HL-60 (cell line): ENCODE results near the gene FTCD.

Experiments used
- DNase-seq, 2 experiments: peaks; one replicate each; pipeline ENCODE4 v3.0.0-alpha.2; 2010 to 2020; ENCODE audit warnings: low read depth in 1 of 2, low spot score in 1 of 2
- H3K27ac ChIP-seq: fragments of 250-450 bp; sonication (Bioruptor Pico); replicated peaks from 2 replicates; pipeline ENCODE4 v1.5.1; 2020; ENCODE audit warnings: mild to moderate bottlenecking, moderate library complexity
- H3K27me3 ChIP-seq: fragments of 250-450 bp; sonication (Bioruptor Pico); 2 replicates; pipeline ENCODE4 v1.5.1; 2021; ENCODE audit warnings: mild to moderate bottlenecking, moderate library complexity; ENCODE audit not compliant: insufficient read depth, poor library complexity, severe bottlenecking
- H3K4me3 ChIP-seq: replicated peaks from 2 replicates; pipeline ENCODE4 v1.5.1; 2011; ENCODE audit warnings: mild to moderate bottlenecking, control low read depth, low read length; ENCODE audit not compliant: insufficient read depth
- GABPA ChIP-seq: IDR thresholded peaks from 2 replicates; pipeline ENCODE4 v1.6.1; 2012; ENCODE audit warnings: low read depth
- POLR2AphosphoS5 ChIP-seq: IDR thresholded peaks from 2 replicates; pipeline ENCODE4 v1.6.1; 2012; ENCODE audit warnings: low read depth
- SPI1 ChIP-seq: IDR thresholded peaks from 2 replicates; pipeline ENCODE4 v1.6.1; 2012; ENCODE audit warnings: low read depth, mild to moderate bottlenecking, borderline replicate concordance
- TF ChIP-seq, protein P1 (sequence below): IDR thresholded peaks from 2 replicates; pipeline ENCODE4 v1.6.1; 2012; ENCODE audit warnings: low read depth; ENCODE audit not compliant: insufficient replicate concordance
- TF ChIP-seq, protein P2 (sequence below): IDR thresholded peaks from one replicate; pipeline ENCODE4 v1.5.1; 2011; ENCODE audit warnings: low read length, control low read depth, inconsistent platforms; ENCODE audit not compliant: insufficient read depth

The FTCD gene

DNA sequence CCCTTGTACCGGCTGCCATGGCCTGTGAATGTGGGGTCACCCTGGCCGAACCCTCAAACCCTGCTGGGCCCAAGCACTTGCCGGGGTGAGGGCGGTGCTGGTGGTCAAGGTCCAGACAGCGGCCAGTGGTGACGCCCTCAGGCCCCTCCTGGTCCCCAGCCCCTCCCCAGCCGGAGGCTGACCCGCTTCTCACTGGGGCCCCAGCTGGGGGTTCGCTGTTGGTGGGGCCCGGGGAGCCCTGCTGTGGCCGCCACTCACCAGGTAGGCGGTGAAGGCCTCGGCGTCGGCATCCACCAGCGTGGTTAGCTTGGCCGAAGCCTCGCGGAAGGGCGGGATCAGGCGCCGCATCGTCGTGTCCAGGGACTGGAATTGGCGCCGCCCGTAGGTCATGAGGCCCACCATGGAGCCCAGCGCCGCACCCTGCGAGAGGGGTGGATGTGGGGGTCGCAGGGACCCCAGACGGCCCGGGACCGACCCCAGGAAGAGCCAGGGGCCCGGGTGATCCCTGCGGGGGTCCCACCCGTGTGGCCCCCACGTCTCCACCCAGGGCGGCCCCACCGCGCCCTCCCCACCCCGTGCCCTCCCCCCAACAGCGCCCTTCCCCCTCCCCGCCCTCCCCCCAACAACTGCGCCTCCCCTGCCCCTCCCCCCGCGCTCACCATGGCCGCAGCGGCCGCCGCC lies 10.1 kb downstream of the FTCD start:
- H3K27me3 ChIP-seq = no peaks in the 10 kb centered on the region
- TF ChIP-seq SPI1 = no peak
- TF ChIP-seq, protein P1, sequence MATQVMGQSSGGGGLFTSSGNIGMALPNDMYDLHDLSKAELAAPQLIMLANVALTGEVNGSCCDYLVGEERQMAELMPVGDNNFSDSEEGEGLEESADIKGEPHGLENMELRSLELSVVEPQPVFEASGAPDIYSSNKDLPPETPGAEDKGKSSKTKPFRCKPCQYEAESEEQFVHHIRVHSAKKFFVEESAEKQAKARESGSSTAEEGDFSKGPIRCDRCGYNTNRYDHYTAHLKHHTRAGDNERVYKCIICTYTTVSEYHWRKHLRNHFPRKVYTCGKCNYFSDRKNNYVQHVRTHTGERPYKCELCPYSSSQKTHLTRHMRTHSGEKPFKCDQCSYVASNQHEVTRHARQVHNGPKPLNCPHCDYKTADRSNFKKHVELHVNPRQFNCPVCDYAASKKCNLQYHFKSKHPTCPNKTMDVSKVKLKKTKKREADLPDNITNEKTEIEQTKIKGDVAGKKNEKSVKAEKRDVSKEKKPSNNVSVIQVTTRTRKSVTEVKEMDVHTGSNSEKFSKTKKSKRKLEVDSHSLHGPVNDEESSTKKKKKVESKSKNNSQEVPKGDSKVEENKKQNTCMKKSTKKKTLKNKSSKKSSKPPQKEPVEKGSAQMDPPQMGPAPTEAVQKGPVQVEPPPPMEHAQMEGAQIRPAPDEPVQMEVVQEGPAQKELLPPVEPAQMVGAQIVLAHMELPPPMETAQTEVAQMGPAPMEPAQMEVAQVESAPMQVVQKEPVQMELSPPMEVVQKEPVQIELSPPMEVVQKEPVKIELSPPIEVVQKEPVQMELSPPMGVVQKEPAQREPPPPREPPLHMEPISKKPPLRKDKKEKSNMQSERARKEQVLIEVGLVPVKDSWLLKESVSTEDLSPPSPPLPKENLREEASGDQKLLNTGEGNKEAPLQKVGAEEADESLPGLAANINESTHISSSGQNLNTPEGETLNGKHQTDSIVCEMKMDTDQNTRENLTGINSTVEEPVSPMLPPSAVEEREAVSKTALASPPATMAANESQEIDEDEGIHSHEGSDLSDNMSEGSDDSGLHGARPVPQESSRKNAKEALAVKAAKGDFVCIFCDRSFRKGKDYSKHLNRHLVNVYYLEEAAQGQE = no peak
- H3K4me3 ChIP-seq = no peak overlapping the region
- no peak overlapping the region for H3K27ac ChIP-seq
- DNase-seq = no peak

DNA sequence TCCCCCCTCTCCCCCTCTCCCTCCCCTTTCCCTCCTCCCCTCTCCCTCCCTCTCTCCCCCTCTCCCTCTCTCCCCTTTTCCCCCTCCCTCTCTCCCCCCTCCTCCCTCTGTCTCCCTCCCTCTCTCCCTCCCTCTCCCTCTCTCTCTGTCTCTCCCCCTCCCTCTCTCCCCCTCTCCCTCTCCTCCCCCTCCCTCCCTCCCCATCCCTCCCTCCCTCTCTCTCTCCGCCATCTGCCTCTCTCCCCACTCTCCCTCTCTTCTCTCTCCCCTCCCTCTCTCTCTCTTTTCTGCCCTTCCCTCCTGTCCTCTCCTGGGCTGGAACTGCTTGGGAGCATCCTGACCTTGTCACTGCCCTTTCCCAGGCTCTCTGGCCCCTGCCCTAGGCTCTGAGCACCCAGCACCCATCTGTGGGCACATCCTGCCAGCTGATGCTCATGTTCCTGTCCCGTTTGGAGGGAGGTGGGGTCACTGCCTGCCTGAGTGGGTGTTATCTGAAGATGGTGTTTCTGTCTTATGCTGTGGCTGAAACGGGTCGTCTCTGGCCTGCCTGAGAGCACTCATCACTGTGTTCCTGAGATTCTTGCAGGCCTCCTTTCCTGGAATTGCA lies 10.8 kb downstream of the FTCD start:
- H3K27me3 ChIP-seq = no peaks in the 10 kb centered on the region
- DNase-seq = no peak
- TF ChIP-seq, protein P1 = no peak
- H3K27ac ChIP-seq = no peak overlapping the region
- H3K4me3 ChIP-seq = no peak overlapping the region

DNA sequence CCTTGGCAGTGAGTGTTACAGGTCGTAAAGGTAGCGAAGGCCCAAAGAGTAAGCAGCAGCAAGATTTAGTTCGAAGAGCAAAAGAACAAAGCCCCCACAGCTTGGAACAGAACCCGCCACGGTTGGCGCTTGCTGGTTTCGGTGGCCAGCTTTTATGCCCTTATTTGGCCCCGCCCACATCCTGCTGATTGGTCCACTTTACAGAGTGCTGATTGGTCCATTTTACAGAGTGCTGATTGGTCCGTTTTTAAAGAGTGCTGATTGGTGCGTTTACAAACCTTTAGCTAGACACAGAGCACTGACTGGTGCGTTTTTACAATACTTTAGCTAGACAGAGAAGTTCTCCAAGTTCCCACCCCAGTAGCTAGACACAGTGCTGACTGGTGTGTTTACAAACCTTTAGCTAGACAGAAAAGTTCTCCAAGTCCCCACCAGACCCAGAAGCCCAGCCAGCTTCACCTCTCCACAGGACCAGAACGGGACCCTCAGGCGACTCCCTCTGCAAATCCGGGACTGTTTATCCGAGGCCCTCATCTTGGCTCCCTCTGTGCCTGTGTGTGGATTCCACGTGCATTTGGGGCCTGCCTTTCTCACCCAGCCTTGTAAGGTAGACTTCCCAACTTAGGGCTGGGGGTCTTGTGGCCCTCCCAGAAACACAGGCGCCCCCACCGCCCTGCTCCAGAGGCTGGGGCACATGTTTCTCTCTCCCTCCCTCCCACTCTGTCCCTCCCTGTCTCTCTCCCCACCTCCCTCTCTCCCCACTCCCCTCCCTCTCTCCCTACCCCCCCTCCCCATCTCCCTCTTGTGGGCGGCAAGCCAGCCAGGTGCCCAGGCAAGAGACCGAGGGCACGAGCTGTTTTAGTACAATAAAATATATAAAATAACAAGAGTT lies 12.6 kb downstream of the FTCD start:
- TF ChIP-seq POLR2AphosphoS5 = no peak
- TF ChIP-seq GABPA = no peak
- TF ChIP-seq, protein P2, sequence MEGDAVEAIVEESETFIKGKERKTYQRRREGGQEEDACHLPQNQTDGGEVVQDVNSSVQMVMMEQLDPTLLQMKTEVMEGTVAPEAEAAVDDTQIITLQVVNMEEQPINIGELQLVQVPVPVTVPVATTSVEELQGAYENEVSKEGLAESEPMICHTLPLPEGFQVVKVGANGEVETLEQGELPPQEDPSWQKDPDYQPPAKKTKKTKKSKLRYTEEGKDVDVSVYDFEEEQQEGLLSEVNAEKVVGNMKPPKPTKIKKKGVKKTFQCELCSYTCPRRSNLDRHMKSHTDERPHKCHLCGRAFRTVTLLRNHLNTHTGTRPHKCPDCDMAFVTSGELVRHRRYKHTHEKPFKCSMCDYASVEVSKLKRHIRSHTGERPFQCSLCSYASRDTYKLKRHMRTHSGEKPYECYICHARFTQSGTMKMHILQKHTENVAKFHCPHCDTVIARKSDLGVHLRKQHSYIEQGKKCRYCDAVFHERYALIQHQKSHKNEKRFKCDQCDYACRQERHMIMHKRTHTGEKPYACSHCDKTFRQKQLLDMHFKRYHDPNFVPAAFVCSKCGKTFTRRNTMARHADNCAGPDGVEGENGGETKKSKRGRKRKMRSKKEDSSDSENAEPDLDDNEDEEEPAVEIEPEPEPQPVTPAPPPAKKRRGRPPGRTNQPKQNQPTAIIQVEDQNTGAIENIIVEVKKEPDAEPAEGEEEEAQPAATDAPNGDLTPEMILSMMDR = no peak
- no peak for TF ChIP-seq SPI1
- TF ChIP-seq, protein P1 = no peak
- no peak overlapping the region for H3K4me3 ChIP-seq
- H3K27me3 ChIP-seq = no peaks in the 10 kb centered on the region
- DNase-seq = no peak
- no peak overlapping the region for H3K27ac ChIP-seq
